AG09319 (cell line): ENCODE results near the gene GJC3.
"Not testable (repeated sequence)": the region's sequence is repeated elsewhere in the genome, so short reads cannot be mapped to it uniquely, and the experiment has no call there.

Source experiments
- DNase-seq: peaks from one replicate; pipeline ENCODE4 v3.0.0-alpha.2; 2010; ENCODE audit warnings: low read depth; ENCODE audit errors: extremely low read depth
- CTCF ChIP-seq: IDR thresholded peaks from 2 replicates; pipeline ENCODE4 v1.5.1; 2011; ENCODE audit warnings: low read depth, mild to moderate bottlenecking, inconsistent platforms, low read length, moderate library complexity

GJC3 gene

GRCh38 chr7:99898836-99899235 lies 30.6 kb downstream of the GJC3 start:
- TF ChIP-seq CTCF = no peak
- DNase-seq = no peak

DNA sequence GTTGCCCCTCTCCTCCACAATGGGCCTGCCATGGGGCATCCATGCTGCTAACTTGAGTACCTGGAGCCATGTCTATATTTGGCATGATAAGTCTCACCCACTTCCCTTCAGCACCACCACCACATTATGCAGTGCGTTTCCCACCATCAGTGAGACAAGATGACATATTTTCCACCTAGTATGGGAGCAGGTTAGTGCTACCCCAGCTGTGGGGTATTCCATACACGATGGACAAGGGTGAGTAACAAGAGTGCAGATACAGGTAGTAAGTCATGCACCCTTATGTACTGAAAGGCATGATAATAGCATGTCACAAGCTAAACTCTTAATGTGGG lies 31.4 kb downstream of the GJC3 start:
- DNase-seq = no peak
- no peak for TF ChIP-seq CTCF

DNA sequence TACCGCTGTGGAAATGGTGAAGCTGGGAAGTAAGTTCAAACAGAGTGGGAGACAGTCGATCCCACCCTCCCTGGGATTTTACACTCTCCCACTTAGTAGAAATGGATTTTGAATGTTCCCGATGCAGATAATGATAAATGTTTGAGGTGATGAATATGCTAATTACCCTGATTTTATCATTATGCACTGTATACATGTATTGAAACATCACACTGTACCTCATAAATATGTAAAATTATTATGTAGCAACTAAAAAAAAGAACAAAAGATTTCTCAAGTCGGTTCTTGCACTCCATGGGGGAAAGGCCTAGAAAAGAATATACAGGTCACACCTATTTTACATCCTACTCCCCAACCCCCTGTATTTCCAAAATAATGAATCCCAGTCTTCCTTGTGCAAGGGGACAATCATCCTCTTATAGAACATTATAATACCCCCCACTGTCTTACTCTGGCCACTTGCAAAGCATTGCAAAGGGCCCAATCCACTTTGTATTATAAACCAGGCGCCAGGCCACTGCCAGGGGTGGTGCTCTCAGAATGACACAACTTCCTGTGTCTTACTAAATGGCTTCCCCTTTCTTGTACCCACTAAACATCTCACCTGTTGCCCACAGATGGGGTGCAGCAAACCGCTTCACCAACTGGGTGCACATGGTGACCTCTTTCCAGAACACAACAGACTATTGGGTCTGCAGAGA lies 31.9 kb downstream of the GJC3 start:
- no peak for TF ChIP-seq CTCF
- DNase-seq = no peak

DNA sequence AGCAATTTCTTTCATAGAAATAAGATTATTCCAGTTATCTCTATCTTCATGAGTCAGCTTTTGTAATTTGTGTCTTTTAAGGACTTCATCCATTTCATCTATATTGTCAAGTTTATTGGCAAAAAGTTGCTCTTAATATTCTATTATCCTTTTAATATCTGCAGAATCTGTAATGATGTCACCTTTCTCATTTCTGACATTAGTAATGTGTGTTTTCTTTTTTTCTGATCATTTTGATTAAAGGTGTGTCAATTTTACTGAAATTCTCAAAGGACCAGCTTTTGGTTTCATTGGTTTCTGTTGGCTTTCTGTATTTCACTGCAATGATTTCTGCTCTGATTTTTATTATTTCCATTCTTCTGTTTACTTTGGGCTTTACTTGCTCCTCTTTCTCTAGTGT lies 34.7 kb downstream of the GJC3 start:
- no peak for TF ChIP-seq CTCF
- DNase-seq = no peak

- TF ChIP-seq CTCF = no peak
- no peak for DNase-seq
These were observed 36.1 kb downstream of the GJC3 start for GRCh38 chr7:99893280-99893679.

DNA sequence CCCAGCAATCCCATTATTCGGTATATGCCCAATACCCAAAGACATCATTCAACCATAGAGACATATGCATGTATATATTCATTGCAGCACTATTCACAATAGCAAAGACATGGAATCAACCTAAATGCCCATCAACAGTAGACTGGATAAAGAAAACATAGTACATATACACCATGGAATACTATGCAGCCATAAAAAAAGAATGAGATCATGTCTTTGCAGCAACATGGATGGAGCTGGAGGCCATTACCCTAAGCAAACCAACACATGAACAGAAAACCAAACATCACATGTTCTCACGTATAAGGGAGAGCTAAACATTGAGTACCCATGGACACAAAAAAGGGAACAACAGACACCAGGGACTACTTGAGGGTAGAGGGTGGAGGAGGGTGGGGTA lies 39.1 kb downstream of the GJC3 start:
- DNase-seq = not testable (repeated sequence)

GRCh38 chr7:99888366-99888765 lies 41.1 kb downstream of the GJC3 start:
- not testable (repeated sequence) for DNase-seq

DNA sequence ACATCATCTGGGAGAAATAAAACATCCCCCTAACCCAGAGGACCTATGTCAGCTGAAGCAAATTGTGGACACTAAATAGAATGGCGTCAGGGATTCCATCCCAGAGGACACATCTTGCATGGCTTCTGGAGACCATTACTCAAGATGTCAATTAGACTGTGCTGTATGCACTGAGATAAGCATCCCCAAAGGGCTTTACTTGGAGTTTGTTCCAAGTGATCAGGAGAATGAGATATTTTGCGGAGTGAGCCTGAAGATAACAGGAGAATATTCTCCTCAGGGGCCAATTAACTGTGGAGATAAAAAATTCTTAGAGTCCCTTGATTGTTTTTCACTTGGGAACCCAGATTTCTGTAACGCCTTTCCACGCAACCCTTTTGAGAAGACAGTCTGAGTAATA lies 48.0 kb downstream of the GJC3 start:
- DNase-seq = no peak
- no peak for TF ChIP-seq CTCF
